NCI-H446 (cell line): ENCODE data around the gene THAP10.

Experiments
- DNase-seq, 2 experiments: peaks; one replicate each; lab custom pipeline; 2025; lab: John Stamatoyannopoulos, UW

The THAP10 gene

DNA sequence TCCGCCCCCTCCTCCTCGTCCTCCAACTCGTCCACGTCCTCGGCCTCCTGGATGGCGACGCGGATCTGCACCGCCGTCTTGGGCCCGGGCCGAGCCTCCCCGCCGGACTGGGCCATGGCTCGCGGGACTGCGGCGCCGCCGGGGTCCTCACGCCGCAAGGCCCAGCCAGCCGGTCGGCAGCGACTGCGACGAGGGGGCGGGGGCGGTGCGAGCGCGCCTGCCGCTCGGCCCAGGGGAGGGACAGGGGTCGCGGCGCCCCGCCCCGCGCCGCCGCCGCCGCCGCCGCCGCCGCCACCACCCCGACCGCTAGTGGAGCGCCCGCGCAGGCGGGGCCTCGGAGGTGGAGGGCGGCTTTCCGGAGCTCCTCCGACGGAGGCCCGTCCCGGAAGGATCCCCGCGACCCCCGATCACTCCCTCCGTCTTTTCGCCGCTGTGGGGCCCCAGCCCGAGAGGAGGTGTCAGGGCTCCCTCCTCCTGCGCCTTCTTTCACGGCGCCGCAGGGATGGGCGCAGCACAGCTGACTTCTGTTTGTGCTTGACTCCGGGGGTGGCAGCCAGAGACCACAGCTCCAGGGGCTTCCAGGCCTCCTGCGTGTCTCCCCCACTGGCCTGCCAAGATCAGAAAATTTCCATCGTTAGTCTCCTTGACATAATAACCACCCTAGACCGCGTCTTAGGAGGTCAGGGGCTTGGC, 38.1 kb downstream of the THAP10 start, which contains the start of gene LARP6:
Gene LARP6 (minus strand): TSS at position 185 of the 693 bp plus-strand sequence. CDS start 69 bp downstream, at position 116.
- DNase-seq = no peak

GRCh38 chr15:70853318-70853972, 38.8 kb downstream of the THAP10 start:
- no peak for DNase-seq

GRCh38 chr15:70852501-70853317, 39.5 kb downstream of the THAP10 start:
- no peak for DNase-seq

DNA sequence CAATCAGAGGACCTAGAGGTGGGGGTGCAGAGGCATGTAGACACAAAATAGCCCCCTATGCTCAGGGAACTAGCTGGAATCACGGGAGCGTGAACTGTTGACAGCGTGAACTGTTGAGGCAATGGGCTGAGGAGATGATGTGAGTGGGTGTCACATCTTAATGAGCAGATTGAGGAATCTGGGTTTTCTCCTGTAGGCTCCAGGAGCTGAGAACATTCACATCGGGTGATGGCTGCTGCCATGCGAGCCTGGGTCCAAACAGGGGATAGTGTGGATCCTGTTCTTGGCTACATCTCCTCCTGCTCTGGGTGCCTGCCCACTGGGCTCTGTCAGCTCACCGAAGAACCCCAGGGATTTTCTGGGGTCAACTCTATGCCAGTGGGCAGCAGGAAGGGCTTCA, 40.3 kb downstream of the THAP10 start:
- DNase-seq = no peak

DNA sequence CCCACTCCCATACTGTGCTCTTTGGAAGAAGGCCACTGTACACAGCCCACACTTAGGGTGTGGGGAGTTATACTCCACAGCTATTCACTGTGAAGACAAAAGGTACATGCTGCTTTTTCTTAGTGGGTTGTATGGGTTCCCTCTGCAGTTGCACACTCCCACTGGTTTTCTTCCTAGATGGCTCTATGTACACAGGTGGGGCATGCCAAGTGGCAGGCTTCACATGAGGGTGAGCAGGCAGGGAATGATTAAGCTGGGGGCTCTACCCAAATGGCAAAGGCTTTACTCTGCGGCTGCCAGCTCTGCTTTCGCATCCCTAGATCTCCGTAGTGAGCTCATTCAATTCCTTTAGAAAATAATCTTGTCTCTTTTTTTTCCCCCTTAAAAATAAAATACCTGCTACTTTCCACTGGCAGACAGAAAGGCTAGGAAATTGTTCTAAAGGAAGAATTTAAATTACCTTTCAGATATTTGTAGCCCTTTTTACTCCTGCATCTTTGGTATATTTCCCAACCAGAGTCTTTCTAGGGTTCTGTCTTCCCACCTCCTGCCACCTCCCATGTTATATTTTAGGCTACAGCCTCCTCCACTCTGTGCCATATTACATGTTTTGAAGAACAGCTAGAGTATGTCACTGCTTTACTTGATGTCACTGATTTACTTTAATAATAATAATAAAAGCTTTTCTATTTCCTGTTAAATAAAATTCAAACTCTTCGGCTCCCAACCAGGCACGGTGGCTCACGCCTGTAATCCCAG, 46.5 kb downstream of the THAP10 start:
- DNase-seq = no peak

DNA sequence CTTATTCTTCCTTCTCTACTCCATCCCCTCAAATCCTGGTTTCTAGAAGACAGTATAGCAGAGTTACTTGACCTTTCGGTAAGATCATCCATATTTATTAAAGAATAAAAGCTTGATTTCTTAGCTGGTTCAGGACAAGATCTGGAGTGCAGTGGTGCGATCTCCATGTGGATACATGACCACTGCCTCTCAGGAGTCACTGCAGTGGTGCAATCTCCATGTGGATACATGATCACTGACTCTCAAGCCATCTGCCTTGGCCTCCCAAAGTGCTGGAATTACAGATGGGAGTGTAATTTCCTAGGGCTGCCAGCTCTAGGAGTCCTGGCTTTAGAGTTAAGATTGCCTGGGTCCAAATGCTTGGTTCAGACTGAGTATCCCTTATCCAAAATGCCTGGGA, 54.8 kb downstream of the THAP10 start:
- DNase-seq = no peak

- DNase-seq = no peak
Measured at GRCh38 chr15:70835841-70836240, 56.4 kb downstream of the THAP10 start.

- DNase-seq = no peak
Measured at GRCh38 chr15:70835415-70835814, 56.8 kb downstream of the THAP10 start.

DNA sequence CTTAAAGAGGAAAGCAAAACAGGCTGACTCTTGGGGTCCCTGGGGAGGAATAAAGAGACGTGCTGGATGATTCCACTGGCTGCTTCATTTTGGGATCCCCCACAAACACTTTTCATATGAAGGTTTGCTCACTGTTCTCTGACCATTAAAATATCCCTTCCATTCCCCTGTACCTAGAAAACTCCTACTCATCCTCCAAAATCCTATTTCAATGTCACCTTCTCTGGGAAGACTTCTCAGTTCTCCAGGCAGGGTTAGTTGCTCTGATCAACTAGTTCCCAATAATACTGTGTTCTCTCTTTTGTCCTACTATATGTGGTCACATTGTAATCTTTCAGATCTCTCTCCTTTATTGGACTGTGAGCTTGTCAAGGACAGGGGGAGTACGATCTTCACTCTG, 57.2 kb downstream of the THAP10 start:
- DNase-seq = no peak

- DNase-seq = no peak
Measured at GRCh38 chr15:70833861-70834765, 58.1 kb downstream of the THAP10 start.

DNA sequence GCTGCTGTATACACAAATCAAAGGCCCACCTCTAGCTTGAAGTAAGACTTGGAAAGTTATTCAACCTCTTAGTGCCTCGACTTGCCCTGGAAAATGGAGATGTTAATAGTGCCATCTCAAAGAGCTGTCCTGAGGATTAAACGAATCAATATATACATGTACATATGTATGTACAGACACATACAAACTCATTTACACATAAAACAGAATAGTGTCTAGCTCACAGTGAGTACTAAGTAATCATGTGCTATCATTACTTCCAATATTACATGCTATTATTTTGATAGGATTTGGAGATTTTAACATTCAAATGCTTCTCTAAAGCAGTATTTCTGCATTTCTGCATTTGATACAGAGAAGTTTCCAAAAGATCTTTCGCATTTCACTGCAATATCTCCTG, 58.8 kb downstream of the THAP10 start:
- DNase-seq = no peak

DNA sequence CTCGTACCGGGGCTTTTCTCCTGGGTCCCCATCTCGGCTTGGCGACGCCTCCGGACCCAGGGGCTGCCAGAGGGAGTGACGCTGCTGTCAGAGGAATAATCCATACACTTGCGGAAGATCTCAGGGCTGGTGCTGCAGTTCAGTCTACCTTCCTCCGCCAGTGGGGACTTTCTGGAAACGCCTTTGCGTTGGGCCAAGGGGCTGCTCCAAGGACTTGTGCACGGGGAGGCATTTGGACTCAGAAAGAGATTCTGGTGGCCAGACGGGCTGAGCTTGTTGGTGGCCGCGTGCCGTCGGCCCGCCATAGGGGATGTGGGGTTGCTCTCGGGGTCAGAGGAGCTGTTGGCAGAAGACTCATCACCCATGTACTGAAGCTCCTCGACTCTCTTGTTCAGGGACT, 60.1 kb downstream of the THAP10 start:
- no peak for DNase-seq
